Measurements from ENCODE around the gene IFIT2.

The IFIT2 gene

DNA sequence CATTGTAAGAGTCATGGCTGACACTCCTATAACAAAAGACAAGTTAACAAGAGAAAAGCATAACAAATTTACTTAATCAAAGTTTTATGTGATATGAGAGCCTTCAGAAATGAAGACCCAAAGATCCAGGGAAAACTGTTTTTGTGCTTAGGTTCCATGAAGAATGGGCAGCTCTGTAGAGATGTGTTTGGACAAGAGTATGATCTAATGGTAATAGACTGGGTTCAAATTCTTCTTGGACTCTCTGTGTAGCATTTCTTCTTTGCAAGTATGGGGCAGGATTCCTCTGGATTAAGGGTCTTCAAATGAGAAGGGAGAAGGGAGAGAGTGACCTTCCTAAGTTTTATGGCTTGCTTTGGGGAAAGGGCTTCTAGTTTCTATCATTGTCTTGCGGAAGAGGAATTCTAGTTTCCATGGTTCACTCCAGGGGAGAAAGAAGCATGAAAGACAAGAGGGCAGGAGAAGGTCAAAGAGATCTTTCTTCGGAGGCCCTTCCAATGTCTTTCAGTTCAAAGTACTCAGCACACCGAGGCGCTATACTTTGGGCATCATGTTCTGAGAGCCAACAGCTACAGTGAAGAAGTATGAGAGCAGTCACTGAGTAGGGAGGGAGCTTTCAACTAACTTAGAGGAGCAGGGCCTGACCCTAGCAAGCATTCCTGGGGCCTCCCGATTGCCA, 41.4 kb downstream of the IFIT2 start:
- peak; percentile 71 for DNase-seq

DNA sequence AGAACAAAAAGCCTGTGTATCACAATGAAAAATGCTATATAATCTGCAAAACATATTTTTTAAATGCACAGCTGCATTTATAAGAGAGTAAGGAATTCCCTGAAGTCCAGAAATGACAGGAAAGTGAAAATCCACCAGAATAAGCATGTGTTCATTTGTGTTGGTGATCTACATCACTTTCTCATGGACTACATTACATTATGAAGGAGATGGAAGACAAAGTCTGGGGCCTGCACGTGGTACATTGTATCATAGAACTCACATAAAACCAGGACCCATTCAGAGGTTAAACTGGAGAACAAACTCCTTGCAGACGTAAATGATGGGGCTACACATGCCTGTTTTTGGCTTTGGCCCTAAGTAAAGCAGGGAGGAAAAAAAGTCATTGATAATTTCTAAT, 42.3 kb downstream of the IFIT2 start:
- no peak for DNase-seq

DNA sequence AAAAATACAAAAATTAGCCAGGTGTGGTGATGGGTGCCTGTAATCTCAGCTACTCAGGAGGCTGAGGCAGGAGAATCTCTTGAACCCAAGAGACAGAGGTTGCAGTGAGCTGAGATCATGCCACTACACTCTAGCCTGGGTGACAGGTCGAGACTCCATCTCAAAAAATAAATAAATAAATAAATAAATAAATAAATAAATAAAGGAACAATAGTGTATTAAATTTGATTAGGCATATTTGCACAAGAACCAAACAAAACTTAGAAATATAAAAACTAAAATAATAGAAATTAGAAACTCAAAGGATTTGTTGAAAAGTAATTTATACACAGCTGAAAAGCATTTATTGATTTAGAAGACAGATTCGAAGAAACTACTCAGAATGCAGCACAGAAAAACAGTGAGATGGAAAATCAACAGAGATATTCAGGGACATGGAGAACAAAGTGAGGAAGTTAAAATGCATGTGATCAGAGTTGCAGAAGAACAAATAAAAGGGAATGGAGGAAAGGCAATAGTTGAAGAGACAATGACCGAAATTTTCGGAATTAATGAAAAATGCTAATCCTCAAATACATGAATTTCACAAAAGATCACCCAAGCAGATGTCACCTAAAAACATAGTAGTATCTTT, 43.6 kb downstream of the IFIT2 start:
- DNase-seq: no peak

GRCh38 chr10:89346405-89347254, 44.8 kb downstream of the IFIT2 start:
- no peak for DNase-seq

GRCh38 chr10:89347701-89348457, 46.0 kb downstream of the IFIT2 start:
- no peak for DNase-seq

GRCh38 chr10:89348481-89348880, 46.6 kb downstream of the IFIT2 start:
- DNase-seq: no peak

DNA sequence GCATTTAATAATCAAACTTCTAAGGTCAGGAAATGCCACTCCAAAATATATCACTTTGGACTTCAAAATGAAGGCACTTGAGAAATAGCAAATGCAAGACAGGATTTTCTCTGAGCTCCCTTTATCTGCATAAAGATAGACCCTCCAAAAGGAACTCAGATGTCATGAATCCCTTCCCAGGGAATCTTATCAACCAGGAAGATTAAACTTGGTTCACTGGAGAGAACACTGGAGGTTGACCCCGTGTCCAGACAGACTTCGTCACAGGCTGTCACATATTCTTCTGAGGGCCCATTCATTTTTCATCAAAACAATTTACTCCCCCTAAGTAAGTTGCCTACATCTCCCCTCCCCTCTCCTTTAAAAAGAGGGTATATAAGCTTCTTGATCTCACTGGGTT, 47.1 kb downstream of the IFIT2 start:
- no peak for DNase-seq

DNA sequence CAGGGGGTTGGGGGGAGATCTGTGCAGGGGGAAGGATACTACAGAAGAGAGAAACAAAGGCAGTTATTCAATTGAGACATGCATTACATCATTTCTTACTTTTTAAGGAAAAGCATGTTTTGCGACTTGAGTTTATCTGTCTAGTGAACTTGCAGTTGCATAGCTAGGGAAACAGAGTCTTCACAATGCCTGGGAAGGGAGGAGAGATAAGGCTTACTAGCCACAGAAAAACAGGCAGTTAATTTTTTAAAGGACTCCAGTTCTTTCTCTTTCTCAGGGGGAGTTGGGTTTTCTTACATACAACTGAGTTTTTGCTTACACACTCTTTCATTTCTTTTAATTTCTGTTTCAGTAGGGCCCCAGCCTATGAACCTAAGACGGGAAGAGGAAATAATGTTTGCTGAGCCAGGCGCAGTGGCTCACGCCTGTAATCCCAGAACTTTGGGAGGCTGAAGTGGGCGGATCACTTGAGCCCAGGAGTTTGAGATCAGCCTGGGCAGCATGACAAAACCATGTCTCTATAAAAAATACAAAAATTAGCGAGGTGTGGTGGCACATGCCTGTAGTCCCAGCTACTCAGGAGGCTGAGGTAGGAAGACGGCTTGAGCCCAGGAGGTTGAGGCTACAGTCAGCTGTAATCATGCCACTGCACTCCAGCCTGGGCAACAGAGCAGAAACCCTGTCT, 48.9 kb downstream of the IFIT2 start:
- peak; percentile 10 for DNase-seq

DNA sequence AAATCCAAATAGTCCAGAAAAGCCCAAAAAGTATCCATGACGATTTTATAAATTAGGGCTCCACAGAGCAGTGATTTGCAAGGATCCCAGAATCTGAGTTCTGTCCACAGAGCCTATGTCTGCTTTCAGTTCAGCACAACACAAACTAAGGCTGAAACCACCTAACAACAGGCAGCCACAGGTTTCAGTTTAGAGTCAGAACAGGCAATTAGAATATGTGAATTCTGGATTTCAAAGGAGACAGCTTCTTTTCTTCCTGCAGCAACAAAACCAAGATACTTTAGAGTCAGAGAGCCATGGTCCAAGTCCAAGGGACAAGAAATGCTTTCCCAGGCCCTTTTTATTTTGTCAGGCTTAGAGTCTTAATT, 49.5 kb downstream of the IFIT2 start:
- DNase-seq: peak; percentile 45

DNA sequence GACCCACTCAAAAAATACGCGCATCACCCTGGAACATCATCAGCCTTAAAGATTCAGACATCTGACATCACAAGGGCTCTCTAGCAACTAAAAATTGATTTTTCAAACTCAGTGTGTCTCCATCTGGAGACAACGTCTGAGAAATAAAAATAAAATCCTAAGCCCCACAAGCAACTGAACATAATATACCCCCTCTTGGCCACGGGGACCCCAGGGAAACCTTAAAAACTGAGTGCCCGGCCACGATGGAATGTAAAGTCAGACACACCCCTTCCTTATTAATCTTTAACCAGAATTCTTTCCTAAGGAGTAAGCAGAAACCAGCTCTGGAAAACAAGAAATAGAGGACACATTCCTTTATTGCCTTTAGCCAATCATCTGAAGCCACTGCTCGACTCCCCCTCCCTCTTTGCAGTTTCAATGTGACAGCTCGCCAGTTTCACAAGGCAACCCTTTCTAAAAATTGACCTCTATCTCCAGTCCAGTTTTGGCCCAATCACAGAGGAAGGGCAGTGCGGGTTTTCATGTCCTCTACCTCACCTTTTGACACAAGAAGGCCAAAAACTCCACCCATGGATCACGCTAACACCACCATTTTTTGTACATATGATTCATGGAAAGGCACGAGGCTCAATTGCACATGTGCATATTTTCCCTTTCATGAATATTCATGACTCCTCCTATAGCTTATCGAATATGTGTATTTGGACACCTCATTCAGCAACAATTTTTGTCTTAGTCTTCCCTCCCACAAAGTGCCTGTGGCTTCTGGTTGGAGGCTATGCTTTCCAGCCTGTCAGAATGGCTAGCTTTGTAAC, 50.1 kb downstream of the IFIT2 start:
- DNase-seq: no peak

DNA sequence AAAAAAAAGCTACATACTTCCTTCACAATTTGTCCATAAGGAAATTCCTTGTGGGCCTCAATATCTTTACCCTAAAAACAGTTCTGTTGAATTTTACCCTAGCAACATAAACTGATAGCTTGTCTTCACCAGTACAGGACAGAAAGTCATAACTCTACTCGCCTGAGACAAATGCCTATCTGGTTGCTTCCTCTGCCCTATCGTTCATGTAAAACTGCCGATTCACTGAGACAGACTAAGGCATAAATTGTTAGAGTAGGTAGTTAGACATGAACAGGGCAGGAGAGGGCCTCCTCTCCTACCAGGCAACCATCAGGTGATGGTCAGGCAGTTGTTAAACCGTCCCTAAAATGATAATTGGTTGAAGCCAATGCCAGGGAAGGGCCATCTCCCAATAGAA, 51.0 kb downstream of the IFIT2 start:
- no peak for DNase-seq

DNA sequence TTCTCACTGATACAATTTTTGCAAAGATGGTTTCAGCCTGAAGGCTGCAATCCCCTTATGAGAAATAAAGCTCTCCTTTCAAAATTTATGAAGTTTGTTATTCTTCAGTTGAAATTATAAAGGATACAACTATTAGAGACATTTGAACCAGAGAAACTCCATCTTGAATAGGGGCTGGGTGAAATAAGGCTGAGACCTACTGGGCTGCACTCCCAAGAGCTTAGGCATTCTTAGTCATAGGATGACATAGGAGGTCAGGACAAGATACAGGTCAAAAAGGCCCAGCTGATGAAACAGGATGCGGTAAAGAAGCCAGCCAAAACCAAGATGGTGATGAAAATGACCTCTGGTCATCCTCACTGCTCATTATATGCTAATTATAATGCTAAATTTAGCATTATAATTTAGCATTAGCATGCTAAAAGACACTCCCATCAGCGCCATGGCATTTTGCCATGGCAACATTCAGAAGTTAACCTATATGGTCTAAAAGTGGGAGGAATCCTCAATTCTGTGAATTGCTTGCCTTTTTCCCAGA, 53.6 kb downstream of the IFIT2 start:
- no peak for DNase-seq

- DNase-seq: no peak
These were observed 55.2 kb downstream of the IFIT2 start for GRCh38 chr10:89357096-89357495.

GRCh38 chr10:89357975-89358374, 56.1 kb downstream of the IFIT2 start:
- DNase-seq: no peak
